Natural killer cell (primary cell): ENCODE measurements around the gene CACNA2D4. TPM values are rescaled to one million over a fixed set of nuclear protein-coding genes. Genes with fewer than 3 reads are reported as not detected.
"Not testable (repeated sequence)": the region's sequence is repeated elsewhere in the genome, so short reads cannot be mapped to it uniquely, and the experiment has no call there.

Source experiments
- ATAC-seq, 3 donors: fragments of 150-1000 bp in 2 of 3; fragments of 200-7000 bp in 1 of 3; cut with Tn5 transposase; 1 replicate in 1 of 3; 2 replicates in 2 of 3; pipeline ENCODE4 v1.10.0; 2021; ENCODE audit warnings: mild to moderate bottlenecking in 2 of 3, moderate library complexity in 2 of 3
- DNase-seq, 2 donors: peaks; one replicate each; pipeline versions ENCODE4 v3.0.0 to v3.0.0-alpha.2; 2013 to 2021; ENCODE audit warnings: mixed read lengths in 1 of 2
- H3K27ac ChIP-seq: one replicate; pipeline ENCODE4 v1.5.1; 2013; ENCODE audit warnings: mild to moderate bottlenecking, low read length
- H3K27me3 ChIP-seq: one replicate; pipeline ENCODE4 v1.6.1; 2013; ENCODE audit warnings: low read length; ENCODE audit not compliant: control insufficient read depth, insufficient read depth
- H3K36me3 ChIP-seq: one replicate; pipeline ENCODE4 v1.6.1; 2013; ENCODE audit warnings: low read length; ENCODE audit not compliant: control insufficient read depth, insufficient read depth
- H3K4me1 ChIP-seq: one replicate; pipeline ENCODE4 v1.6.1; 2013; ENCODE audit warnings: low read length; ENCODE audit not compliant: control insufficient read depth, insufficient read depth
- H3K4me3 ChIP-seq: one replicate; pipeline ENCODE4 v1.5.1; 2013; ENCODE audit warnings: low read length
- H3K9me3 ChIP-seq: one replicate; pipeline ENCODE4 v1.6.1; 2013; ENCODE audit warnings: low read length; ENCODE audit not compliant: control insufficient read depth, insufficient read depth
- H3K27ac Mint-ChIP-seq, 2 donors: one replicate each; pipeline ENCODE4 v1.8.0; 2022; ENCODE audit warnings: mild to moderate bottlenecking in 2 of 2, mixed read lengths in 2 of 2, moderate library complexity in 1 of 2
- H3K27me3 Mint-ChIP-seq, 2 donors: one replicate each; pipeline ENCODE4 v1.8.0; 2022; ENCODE audit warnings: low read depth in 2 of 2, mixed read lengths in 2 of 2
- H3K36me3 Mint-ChIP-seq: one replicate; pipeline ENCODE4 v1.8.0; 2022; ENCODE audit warnings: mixed read lengths
- H3K4me1 Mint-ChIP-seq, 2 donors: one replicate each; pipeline ENCODE4 v1.8.0; 2022; ENCODE audit warnings: mixed read lengths in 2 of 2
- H3K4me3 Mint-ChIP-seq: one replicate; pipeline ENCODE4 v1.8.0; 2022; ENCODE audit warnings: mild to moderate bottlenecking, moderate library complexity, mixed read lengths
- H3K9me3 Mint-ChIP-seq, 2 donors: one replicate each; pipeline ENCODE4 v1.8.0; 2022; ENCODE audit warnings: mixed read lengths in 2 of 2
- WGBS: methylation state at CpG from one replicate; pipeline ENCODE4 v1.1.7; 2013; ENCODE audit warnings: missing lambda C conversion rate; ENCODE audit not compliant: insufficient coverage; 5-methylcytosine and 5-hydroxymethylcytosine counted together
- intact Hi-C: fragments of 100-400 bp; cut with micrococcal nuclease; formaldehyde crosslinking; loops from one replicate; pipeline ENCODE4 v1.14.2; 2022
- total RNA-seq, 4 donors: library from RNA; stranded (reverse); fragments of 120-200 nt in 1 of 4; gene quantifications; one replicate each; pipeline versions ENCODE4 v1.2.3 to v1.2.4, GENCODE V29; 2013 to 2022
- TF ChIP-seq, protein P1 (sequence below): fragments of 200-600 bp; IDR thresholded peaks from one replicate; pipeline ENCODE4 v1.8.0; 2022; ENCODE audit warnings: antibody characterized with exemption

CACNA2D4 gene
- total RNA-seq, 3 donors from 2014 or later (not counting 1 experiment from before 2014, with no cell fraction given): 26.5 to 49.6 (median 34.9) TPM

DNA sequence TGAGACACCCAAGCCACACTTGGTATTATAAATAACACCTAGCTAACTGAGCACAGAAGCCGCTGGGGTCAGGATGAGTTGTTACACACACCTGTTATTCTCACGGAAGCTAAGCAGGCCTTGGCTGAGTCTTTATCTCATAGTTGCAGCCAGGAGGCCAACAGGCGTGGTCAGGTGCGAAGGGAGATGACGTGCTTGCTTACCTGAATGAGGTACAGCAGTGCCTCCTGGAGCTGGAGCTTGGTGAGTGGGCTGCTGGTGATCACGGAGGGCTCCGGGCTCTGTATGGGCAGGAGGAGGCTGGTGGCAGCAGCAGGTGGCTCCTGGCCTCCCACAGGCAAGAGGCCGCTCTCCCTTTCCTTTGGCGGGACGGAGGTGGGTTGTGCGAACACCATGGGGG, 30.4 kb upstream of the CACNA2D4 start:
- Mint-ChIP-seq H3K9me3 (no peaks in the 10 kb centered on the region), H3K4me1 (no peaks in the 10 kb centered on the region), H3K36me3 (no peaks in the 10 kb centered on the region), H3K27me3 (no peaks in the 10 kb centered on the region), H3K4me3 (no peak overlapping the region), H3K27ac (peak overlapping the region in 1 of 2 donors; percentile 17)
- H3K4me1 ChIP-seq: no peaks in the 10 kb centered on the region
- no peak for DNase-seq
- TF ChIP-seq, protein P1, sequence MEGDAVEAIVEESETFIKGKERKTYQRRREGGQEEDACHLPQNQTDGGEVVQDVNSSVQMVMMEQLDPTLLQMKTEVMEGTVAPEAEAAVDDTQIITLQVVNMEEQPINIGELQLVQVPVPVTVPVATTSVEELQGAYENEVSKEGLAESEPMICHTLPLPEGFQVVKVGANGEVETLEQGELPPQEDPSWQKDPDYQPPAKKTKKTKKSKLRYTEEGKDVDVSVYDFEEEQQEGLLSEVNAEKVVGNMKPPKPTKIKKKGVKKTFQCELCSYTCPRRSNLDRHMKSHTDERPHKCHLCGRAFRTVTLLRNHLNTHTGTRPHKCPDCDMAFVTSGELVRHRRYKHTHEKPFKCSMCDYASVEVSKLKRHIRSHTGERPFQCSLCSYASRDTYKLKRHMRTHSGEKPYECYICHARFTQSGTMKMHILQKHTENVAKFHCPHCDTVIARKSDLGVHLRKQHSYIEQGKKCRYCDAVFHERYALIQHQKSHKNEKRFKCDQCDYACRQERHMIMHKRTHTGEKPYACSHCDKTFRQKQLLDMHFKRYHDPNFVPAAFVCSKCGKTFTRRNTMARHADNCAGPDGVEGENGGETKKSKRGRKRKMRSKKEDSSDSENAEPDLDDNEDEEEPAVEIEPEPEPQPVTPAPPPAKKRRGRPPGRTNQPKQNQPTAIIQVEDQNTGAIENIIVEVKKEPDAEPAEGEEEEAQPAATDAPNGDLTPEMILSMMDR: no peak
- ATAC-seq: no peak
- H3K27ac ChIP-seq: no peak overlapping the region
- intact Hi-C loops: no loop called here
- H3K9me3 ChIP-seq: no peaks in the 10 kb centered on the region
- no peaks in the 10 kb centered on the region for H3K27me3 ChIP-seq
- no peak overlapping the region for H3K4me3 ChIP-seq
- WGBS: 97% methylated on average over 11 of the region's 11 CpGs
- peaks cover 51% of the 10 kb centered on the region for H3K36me3 ChIP-seq

DNA sequence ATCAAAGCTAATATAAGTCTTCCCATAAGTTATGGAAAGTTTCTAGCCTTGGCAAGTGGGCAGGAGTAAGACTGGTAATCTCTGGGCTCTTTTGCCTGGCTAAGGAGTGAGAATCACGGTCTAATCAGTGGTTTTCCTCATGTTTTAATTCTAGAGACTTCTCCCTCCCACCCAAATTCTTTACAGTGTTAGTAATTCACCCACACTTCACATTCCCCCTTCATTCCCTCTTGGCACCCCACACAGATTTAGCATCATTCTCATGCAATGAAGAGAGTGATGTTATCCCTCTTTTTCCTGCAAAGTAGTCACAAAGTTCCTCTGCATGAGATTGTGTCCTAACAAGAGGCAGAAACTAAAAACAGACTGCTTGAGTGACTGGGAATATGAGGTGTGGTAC, 28.6 kb upstream of the CACNA2D4 start:
- intact Hi-C loops: no loop called here
- H3K36me3 ChIP-seq: peaks cover 37% of the 10 kb centered on the region
- H3K27me3 ChIP-seq: no peaks in the 10 kb centered on the region
- ATAC-seq: no peak
- no peaks in the 10 kb centered on the region for H3K9me3 ChIP-seq
- no peaks in the 10 kb centered on the region for H3K4me1 Mint-ChIP-seq
- H3K36me3 Mint-ChIP-seq: no peaks in the 10 kb centered on the region
- H3K4me3 Mint-ChIP-seq: no peak overlapping the region
- no peak overlapping the region for H3K27ac Mint-ChIP-seq
- no peaks in the 10 kb centered on the region for H3K27me3 Mint-ChIP-seq
- TF ChIP-seq, protein P1: no peak
- no peak for DNase-seq
- no peaks in the 10 kb centered on the region for H3K4me1 ChIP-seq
- 67% methylated on average over 1 of the region's 1 CpG for WGBS
- no peak overlapping the region for H3K4me3 ChIP-seq
- no peaks in the 10 kb centered on the region for H3K9me3 Mint-ChIP-seq
- H3K27ac ChIP-seq: no peak overlapping the region

DNA sequence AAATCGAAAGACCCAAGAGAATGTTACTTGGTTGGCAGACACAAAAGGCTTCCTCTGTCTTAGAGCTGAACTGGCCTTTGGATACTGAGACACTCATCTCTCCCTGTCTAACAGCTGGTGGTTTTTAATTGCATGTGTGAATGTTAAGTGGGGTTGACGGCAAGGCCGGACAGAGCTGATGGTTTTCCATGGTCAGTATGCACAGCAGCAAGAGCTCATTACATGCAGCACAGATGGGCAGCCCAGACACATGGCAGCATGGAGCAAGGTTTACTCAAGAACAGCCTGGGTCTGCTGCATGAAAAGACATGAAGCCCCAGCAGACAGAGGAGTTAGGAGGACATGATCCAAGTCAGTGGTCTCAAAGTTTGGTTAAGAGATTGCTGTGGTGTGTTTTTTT, 27.8 kb upstream of the CACNA2D4 start:
- H3K36me3 Mint-ChIP-seq: no peaks in the 10 kb centered on the region

DNA sequence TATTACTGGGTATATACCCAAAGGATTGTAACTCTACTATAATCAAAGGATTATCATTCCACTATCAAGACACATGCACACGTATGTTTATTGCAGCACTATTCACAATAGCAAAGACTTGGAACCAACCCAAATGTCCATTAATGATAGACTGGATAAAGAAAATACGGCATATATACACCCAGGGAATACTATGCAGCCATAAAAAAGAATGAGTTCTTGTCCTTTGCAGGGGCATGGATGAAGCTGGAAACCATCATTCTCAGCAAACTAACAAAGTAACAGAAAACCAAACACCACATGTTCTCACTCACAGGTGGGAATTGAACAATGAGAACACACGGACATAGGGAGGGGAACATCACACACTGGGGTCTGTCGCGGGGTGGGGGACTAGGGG, 27.1 kb upstream of the CACNA2D4 start:
- H3K9me3 ChIP-seq, H3K27ac Mint-ChIP-seq, H3K27me3 Mint-ChIP-seq, H3K27me3 ChIP-seq, ATAC-seq, H3K4me3 Mint-ChIP-seq, H3K36me3 Mint-ChIP-seq, H3K9me3 Mint-ChIP-seq, H3K4me1 Mint-ChIP-seq, H3K4me1 ChIP-seq, H3K27ac ChIP-seq, intact Hi-C loops, H3K4me3 ChIP-seq, DNase-seq: not testable (repeated sequence)
- WGBS: 93% methylated on average over 4 of the region's 5 CpGs
- H3K36me3 ChIP-seq: peaks cover 27% of the 10 kb centered on the region

More for the DNA sequence above, 27.8 kb upstream of the CACNA2D4 start:
- ATAC-seq: no peak
- DNase-seq: no peak
- intact Hi-C loops: no loop called here
- no peaks in the 10 kb centered on the region for H3K4me1 Mint-ChIP-seq
- H3K4me3 Mint-ChIP-seq: no peak overlapping the region
- Histone ChIP-seq H3K36me3 (peaks cover 30% of the 10 kb centered on the region), H3K27me3 (no peaks in the 10 kb centered on the region), H3K9me3 (no peaks in the 10 kb centered on the region), H3K27ac (no peak overlapping the region), H3K4me1 (no peaks in the 10 kb centered on the region), H3K4me3 (no peak overlapping the region)
- H3K27ac Mint-ChIP-seq: no peak overlapping the region
- H3K27me3 Mint-ChIP-seq: no peaks in the 10 kb centered on the region
- TF ChIP-seq, protein P1: no peak
- no peaks in the 10 kb centered on the region for H3K9me3 Mint-ChIP-seq
- 97% methylated on average over 3 of the region's 3 CpGs for WGBS
